CD4-positive, alpha-beta T cell treated with Interleukin-6 at 100 ng/mL for 8 hours (primary cell): ENCODE data around the gene CDC42BPA.
"Not testable (repeated sequence)": the region's sequence is repeated elsewhere in the genome, so short reads cannot be mapped to it uniquely, and the experiment has no call there.

Experiments
- DNase-seq: peaks from one replicate; pipeline ENCODE4 v3.0.0-alpha.2; 2020; ENCODE audit warnings: mixed read lengths, low spot score

Gene CDC42BPA

DNA sequence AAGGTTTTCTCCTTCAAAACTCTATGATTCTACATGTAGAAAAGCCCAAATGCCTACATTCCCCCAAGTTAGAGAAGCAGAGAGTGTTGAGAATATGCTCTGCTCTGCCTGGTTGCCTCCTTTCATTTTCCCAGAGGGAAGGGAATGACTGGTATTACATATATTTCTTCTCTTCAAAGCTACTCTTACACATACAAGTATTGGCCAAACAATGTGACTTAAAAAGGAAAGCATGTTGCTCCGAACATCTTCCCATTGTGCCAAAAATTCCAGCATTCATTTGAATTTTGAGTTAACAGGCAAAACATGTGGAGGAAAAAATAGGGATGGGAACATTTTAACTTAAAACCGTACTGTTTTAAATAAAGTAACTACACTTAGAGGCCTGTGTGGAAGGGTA, 253.0 kb downstream of the CDC42BPA start:
- no peak for DNase-seq

DNA sequence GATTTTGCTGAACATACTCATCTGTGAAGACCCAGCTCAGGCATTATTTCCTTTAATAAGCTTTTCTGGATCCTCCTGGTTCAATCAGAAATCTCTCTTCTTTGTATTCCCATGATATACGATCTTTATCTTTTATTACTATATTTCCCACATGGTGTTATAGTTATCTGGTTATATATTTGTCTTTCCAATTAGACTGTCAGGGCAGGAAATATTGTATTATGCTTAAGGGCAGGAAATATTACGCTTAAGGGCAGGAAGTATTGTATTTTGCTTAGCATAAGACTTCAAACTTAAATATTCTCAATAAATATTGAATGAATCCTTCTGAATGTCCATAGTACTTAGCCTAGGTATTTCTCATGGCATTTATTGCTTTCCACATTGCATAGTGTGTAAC, 256.0 kb downstream of the CDC42BPA start:
- no peak for DNase-seq

DNA sequence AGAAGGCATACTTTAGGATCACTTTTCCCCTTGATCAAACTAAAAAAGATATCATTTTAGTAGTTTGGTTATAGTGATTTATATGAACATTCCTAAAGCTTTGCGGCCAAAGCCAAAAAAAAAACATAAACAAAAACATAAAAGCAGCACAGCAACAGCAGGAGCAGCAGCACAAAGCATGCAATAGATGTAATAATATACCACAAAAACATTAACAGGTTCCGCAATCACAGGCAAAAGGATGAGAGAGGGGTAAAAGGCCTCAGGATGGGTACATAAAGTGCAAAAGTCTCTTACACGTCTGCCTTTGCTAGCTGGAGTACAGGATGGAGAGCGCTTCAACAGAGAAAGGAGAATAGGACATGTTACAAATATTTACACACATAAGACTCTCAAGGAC, 259.2 kb downstream of the CDC42BPA start:
- DNase-seq = no peak

DNA sequence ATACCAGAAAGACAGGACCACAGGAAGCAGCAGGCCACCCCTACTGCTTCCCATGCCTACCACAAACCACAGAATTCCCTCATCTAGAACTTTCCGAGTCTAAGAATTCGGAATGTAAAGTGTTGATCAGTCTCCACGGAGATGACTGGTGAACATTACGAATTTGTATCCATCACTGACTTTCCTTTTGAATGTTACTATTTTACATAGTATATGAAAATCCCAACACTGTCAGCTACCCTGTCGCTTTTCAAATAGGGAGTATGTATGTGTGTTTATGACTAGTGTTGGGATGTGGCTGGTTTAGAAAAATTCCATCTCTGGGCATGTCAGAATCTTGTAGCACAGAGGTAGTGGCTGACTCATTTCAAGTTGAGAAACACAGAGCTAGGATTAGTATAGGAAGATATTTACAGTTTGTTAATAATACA, 260.0 kb downstream of the CDC42BPA start:
- DNase-seq = no peak

DNA sequence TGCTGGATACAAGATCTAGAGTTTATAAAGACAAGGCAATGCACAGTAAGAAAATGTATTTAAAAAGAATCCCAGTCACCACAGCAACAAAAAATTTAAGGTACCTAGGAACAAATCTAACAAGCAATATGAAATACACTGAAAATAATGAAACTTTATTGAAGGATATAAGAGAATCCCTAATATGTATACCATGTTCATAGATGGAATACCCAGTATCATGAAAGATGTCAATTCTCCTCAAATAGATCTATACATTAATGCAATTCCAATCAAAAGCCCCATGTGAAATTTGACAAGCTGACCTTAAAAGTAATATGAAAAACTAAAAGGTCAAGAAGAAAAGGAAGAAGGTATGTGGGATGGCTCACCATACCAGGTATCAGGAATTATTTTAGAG, 269.0 kb downstream of the CDC42BPA start:
- no peak for DNase-seq

DNA sequence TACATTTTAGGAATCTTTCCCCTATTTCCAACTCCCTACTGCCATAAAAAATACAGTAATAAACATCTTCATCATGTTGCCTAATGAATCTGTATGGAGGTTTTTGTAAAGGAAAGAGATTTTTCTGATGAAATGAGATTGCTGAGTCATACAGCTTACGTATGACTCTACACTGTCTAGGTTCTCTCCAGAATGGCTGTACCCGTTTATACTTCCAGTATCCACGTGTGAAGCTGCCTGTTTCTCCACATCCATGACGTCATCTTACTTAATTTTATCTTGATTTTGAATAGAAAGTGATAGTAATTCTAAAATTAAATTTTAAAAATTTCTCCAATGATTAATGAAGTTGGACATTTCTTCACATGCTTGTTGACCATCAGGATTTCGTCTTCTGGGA, 274.5 kb downstream of the CDC42BPA start:
- DNase-seq = no peak

DNA sequence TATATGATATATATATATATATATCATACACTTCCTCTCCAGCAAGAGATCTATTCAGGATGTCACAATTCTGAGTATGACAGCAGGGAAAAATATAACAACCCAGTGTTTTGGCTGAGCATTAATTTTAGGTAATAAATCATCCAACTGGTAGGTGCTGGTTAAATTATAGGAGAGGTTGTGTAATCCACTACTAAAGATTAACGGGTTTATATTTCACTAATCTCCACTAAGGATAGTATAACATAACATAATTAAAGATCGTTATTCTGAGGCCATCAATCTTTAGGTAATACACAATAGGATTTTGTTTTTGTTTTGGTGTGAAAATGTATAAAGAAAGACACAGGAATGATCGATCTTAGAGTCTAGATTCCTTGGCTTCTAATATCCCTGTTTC, 276.0 kb downstream of the CDC42BPA start:
- DNase-seq = no peak

DNA sequence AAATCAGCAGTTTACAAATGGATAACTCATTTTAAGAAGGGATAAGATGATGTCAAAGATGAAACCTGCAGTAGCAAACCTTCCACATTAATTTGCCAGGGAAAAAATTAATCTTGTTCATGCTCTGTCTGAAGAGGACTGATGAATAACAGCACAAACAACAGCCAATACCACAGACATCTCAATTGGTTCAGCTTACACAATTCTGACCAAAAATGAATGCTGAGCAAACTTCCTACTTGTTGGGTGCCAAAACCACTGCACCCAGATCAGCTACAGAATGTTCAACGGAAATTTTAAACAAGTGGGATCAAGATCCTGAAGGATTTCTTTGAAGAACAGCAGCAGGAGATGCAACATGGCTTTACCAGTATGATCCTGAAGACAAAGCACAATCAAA, 279.9 kb downstream of the CDC42BPA start:
- no peak for DNase-seq

DNA sequence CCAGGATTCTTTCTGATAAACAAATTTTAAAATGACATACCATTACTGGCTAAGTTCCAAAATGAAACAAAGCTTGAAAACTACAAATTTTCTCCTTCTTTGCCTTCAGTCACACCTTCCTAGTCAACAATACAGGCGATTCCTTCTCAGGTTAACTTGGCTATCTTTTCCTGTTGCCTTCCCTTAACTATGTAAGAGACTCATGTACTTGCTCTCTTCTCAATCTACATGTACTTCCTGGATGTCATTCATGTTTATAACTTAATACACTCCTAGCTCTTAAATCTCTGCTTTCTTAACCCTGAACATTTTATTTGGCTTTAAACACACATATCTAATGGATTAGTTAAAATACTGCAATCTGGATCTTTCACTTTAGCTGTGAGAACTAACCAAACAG, 281.2 kb downstream of the CDC42BPA start:
- no peak for DNase-seq

DNA sequence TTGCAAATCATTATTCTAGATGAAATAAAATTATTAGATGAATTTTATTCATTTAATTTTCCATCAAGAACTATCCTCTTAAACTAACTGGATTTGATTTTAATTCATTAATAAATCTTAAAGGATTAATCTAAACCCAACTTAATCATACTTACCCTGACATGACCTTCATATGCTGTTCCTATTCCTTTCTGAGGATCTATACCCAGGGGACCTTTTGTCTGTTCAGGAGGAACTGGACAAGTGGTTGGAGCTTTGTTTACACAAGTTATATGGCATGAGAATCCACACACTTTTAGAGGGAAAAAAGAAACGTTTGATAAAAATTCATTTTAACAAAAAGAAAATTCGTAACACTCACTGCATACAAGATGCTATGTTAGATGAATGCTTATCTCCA, 283.0 kb downstream of the CDC42BPA start:
- no peak for DNase-seq

DNA sequence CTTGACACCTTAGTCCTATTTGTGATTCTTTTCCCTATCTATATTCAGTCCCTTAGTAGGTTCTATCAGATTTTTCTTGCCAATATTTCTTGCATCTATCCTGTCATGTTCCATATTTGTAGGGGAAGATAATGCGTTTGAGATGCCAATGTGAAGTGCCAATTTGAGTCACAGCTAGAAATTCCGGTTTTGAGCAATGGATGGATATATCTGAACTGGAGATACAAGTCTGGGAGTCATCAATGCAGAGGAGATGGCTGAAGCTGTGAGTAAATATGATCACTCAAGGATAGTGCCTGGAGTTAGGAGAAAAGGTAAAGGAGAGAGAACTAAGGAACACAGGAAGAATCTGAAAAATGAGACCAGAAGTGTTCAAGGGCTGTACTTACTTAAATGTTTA, 284.4 kb downstream of the CDC42BPA start:
- DNase-seq = no peak

DNA sequence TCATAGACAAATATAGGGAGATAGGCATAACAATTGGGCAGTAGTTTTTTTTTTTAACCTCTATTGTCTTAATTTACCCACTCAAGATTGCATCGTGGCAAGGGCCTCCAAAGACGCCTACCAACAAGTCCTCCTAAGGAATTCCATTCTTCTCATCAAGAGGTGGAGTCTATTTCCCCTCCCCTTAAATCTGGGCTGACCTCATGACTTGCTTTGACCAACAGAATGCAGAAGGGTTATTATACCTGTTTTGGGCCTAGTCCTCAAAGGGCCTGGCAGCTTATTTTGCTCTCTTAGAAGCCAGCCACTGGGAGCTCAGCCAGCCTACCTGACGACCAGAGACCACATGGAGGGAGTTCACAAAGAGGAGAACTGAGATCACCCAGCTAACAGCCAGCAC, 285.9 kb downstream of the CDC42BPA start:
- DNase-seq = no peak

DNA sequence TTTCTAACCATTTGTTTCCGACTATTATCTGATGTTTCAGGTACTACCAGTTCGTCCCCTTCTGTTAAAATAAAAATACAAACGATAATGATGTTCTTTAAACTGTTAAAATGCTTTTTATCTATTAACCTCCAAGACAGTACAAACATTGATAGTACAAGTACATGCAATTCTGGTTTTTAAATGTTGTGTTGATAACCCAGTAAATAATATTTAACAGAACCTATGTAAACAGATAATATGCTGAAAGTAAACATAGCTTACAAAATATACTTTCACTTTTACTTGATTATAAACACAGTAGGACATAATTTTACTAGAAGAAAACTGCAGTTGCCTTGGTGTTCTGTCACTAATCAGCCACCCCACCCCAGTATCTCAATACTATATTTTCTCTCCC, 301.3 kb downstream of the CDC42BPA start:
- DNase-seq = no peak

DNA sequence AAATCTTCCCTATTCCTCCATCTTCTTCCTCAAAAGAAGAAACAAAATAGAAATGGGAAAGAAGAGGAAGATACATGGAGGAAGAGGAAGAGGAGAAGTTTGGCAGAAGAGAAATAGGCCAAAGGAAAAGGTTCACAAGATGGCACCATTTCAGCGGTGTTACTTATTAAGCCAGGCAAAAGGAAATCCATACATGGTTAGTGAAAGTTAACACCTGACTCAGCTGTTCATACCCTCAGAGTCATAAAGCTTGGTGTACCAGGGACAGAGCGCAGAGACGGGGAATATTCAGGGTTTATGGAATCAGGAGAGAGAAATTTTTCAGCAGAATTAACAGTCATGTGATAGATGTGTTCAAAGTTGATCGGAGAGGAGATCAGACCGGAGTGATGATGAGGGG, 307.6 kb downstream of the CDC42BPA start:
- no peak for DNase-seq

DNA sequence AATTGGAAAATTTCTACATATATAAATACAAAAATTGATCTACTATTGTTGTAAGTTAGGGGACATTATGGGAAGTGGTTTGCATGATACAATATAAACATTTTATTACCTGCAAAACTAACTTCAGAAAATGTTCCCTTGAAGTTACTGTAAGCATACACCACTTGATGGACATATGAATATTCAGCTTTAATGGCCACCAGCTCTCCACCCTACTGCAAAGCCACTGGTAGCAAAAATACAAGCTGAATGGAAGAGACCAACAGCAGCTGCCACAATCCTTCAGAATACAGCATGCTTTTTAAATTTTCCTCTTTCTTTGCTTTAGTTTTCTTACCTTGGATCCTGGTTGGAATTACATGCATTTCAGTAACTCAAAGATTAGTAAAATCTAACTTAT, 308.4 kb downstream of the CDC42BPA start:
- DNase-seq = no peak

DNA sequence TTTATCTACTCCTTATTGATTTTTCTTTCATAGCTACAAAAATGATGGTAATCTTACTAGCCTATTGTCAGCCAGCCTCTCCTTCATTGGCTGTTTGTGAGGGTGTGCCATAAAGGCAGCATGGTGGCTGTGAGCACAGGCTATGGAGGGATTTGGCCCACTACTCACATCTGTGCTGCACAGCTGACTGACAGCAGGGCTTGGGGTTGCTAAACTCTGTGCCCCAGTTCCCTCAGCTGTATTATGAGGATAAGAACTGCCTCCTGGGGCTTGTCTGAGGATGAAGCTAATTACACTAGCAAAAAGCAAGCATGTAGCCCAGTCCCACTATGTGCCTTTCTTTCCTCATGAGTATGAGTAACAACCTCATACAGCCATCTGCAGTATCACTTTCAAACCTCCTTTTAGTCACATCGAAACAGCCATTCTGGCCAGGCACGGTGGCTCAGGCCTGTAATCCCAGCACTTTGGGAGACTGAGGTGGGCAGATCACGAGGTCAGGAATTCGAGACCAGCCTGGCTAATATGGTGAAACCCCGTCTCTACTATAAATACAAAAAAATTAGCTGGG, 312.0 kb downstream of the CDC42BPA start:
- no peak for DNase-seq

DNA sequence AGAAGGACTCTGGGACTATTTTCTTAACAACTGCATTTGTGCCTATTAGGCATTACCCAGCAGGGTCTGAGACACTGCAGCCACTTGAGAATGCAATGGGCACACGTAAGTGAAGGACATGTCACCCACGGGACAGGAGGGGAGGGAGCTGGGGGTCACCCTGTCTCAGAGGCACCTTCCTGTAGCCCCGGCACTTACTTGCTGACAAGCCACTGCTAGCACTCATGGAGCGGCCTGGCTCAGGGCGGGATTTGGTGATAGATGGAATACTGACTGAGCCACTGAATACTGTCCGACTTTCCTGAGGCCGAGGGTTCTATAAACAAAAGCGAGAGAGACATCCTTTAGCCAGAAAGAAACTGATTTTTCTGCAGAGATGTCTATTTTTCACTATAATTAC, 313.5 kb downstream of the CDC42BPA start:
- no peak for DNase-seq

DNA sequence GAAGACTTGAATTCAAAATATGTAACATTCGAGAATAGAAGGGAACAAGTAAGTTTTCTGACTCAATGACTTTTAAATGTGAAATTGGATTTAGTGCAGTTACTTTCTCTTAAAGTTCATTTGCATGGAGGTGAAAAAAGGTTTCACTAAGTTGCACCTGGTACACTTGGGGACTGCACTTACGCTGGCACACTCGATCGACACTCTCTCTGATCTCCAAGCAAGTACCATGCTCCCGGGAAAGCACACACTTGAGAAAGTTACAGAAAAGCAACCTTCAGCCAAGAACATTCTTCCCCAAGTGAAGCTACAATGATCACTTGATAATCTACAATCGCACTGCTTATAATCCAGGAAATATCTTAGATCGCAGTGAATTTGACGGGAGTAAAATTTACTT, 315.1 kb downstream of the CDC42BPA start:
- no peak for DNase-seq

DNA sequence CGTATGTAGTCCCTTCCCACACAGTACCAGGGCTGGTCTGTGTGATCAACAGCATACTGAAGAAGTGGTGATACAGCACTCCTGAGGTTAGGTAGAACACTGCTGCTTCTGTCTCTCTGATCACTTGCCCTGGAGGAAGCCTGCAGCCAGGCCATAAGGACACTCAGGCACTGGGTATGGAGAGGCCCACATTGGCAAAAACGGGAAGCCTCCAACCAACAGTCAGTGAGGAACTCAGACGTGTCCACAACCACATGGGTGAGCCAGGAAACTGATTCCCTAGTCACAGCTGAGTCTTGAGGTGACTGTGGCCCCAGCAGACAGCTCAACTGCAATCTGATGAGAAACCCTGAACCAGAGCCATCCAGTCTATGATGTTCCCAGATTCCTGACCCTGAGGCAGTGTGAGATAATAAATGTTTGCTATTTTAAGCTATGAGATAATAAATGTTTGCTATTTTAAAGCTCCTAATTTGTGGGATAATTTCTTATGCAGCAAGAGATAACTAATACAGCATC, 315.7 kb downstream of the CDC42BPA start:
- no peak for DNase-seq

DNA sequence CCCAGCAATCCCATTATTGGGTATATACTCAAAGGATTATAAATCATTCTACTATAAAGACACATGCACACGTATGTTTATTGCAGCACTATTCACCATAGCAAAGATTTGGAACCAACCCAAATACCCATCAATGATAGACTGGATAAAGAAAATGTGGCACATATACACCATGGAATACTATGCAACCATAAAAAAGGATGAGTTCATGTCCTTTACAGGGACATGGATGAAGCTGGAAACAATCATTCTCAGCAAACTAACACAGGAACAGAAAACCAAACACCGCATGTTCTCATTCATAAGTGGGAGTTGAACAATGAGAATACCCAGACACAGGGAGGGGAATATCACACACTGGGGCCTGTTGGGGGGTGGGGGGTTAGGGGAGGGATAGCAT, 318.7 kb downstream of the CDC42BPA start:
- DNase-seq = not testable (repeated sequence)

DNA sequence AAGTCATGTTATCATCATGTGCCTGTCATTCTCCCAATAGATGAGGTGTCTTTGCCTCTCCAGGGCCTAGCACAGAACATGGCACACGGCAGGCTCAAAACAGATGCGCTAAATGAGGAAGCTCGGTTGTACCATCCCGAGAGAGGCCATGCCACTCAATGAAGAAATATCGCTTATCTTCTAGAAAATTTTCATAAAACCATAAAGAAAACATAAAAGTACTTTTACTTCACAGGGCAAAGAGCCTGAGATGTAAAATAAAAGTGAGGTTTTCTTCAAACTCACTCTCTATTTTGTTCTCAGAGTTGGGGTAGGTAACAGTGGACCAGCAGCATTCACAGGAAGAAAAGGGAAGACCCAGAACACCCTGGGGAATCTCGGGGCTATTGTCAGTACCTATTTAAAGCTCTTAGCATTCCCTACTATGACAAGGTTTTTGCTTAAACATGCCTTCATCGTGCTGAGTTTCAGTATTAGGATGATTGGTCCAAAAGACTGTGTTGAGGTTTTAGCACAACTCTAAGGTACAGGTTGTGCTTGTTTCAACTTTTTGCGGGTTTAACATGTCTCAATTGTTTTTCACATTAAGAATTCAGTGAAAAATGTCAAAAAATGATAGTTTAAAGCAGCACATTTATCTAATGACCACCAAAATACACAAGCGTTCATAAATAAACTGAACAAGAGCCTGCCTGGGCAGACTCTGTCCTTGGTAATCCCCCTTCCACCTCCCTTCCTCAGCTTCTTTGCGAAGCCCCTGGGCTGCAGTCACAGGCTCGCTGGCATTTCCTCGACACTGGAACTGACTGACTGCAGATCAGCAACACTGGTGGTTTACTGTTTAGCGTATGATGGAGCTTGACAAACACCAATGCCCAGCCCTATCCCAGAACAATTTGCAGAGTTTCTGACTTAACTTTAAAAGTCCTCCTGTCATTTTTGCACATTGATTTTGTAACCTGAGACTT, 322.6 kb downstream of the CDC42BPA start:
- DNase-seq = no peak

DNA sequence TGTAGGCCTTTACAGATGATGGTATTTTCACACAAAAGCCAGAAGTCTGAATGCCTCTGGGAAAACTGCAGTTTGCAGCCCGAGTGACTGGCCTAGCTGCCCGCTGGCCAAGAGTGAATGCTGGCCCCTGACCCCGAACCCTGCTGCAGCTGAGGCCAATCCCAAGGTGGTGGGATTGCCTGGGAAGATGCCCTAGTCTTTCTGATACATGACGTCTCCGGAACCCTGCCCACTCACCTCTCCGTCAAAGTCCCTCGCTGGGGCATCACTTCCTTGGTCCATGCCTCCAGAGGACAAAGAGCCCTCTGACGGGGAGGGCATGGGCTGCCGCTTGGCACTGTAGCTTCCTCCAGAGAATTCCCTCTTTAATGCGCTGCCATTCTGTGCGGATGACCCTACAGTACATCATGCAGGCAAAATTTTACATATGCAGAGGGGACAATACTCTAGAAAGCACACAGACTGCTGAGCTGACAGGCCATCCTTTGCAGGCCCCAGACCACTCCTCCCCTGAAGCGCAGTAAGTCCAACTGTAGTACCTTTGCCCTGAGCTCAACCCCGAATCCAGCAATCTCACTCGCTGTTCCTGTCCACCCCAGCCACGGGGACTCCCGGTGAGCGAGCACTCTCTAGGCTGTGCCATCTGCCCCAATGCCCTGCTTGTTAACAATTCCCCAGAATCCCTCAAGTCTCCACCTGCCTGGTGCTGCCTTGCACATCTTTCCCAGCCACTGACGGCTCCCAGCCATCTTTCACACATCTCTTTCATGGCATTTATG, 323.5 kb downstream of the CDC42BPA start:
- no peak for DNase-seq
